ENCODE measurements around the gene CHRM2.

GRCh38 chr7:136938476-136938875 is 70.0 kb downstream of the CHRM2 start:
- TF ChIP-seq CTCF (IDR thresholded peaks at IDR 0.05; ENCODE audit: control extremely low read depth in 1 of 3, insufficient read depth in 1 of 3, low read depth in 1 of 3, low read length in 3 of 3) (no peak), EZH2 (IDR thresholded peaks at IDR 0.05; ENCODE audit: low read depth, low read length, severe bottlenecking) (no peak), ZNF274 (IDR thresholded peaks at IDR 0.05; ENCODE audit: borderline replicate concordance, extremely low read depth, low read length) (no peak), CREB1 (IDR thresholded peaks at IDR 0.05) (no peak), ATF3 (IDR thresholded peaks at IDR 0.05; ENCODE audit: insufficient read depth, low read depth, low read length) (no peak)

All from H1 (cell line).